Skeletal muscle satellite cell (primary cell): ENCODE results near the gene SLC30A7.
A peak's percentile ranks its signal among the peaks of the same experiment; 100 is the strongest.
"Not testable (repeated sequence)": the region's sequence is repeated elsewhere in the genome, so short reads cannot be mapped to it uniquely, and the experiment has no call there.

Source experiments
- H3K27me3 ChIP-seq: 2 replicates; pipeline ENCODE4 v1.7.0; 2013; ENCODE audit warnings: low read length; ENCODE audit not compliant: control insufficient read depth, insufficient read depth
- H3K36me3 ChIP-seq: 2 replicates; pipeline ENCODE4 v1.7.0; 2013; ENCODE audit warnings: mild to moderate bottlenecking, control low read depth, low read length; ENCODE audit not compliant: insufficient read depth
- H3K4me1 ChIP-seq: 2 replicates; pipeline ENCODE4 v1.7.0; 2013; ENCODE audit warnings: low read length; ENCODE audit not compliant: control insufficient read depth, insufficient read depth
- H3K4me2 ChIP-seq: 2 replicates; pipeline ENCODE4 v1.7.0; 2013; ENCODE audit warnings: mild to moderate bottlenecking, low read length
- H3K4me3 ChIP-seq: 2 replicates; pipeline ENCODE4 v1.7.0; 2013; ENCODE audit warnings: low read length
- H3K9ac ChIP-seq: 2 replicates; pipeline ENCODE4 v1.7.0; 2013; ENCODE audit warnings: mild to moderate bottlenecking, low read depth, low read length, moderate library complexity
- H3K9me3 ChIP-seq: replicated peaks from 2 replicates; pipeline ENCODE4 v1.7.0; 2013; ENCODE audit warnings: mild to moderate bottlenecking, control low read depth, low read length

SLC30A7 gene

GRCh38 chr1:100868364-100868995 is 27.4 kb upstream of the SLC30A7 start:
- Histone ChIP-seq H3K4me2 (peak overlapping the region; percentile 68), H3K27me3 (no peaks in the 10 kb centered on the region), H3K4me1 (peaks cover 16% of the 10 kb centered on the region), H3K9me3 (no peaks in the 10 kb centered on the region), H3K4me3 (peak overlapping the region; percentile 21), H3K36me3 (no peaks in the 10 kb centered on the region), H3K9ac (peak overlapping the region; percentile 36)

GRCh38 chr1:100869996-100870395 is 25.9 kb upstream of the SLC30A7 start:
- H3K9me3 ChIP-seq, result no peaks in the 10 kb centered on the region
- no peak overlapping the region for H3K4me3 ChIP-seq
- no peak overlapping the region for H3K4me2 ChIP-seq
- H3K9ac ChIP-seq, result no peak overlapping the region
- H3K27me3 ChIP-seq, result no peaks in the 10 kb centered on the region
- H3K4me1 ChIP-seq, result peaks cover 16% of the 10 kb centered on the region
- peaks cover 10% of the 10 kb centered on the region for H3K36me3 ChIP-seq

DNA sequence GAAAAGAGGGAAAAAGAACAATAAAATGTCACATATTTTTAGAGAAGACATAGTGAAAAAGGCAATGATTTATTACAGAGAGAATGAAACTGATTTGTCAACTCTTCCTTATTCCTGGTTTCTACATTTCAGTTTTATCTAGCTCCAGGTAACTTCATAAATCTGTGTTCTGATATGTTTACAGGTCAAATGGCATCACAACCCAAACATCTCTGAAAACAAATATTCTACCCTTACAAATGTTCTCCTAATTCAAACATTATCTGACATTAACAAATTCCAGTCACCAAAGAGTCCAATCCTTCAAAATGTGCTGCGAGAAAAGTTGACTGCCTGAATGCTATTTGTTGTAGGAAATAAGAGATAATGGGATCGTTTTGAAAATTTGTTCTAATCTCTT is 21.5 kb upstream of the SLC30A7 start:
- Histone ChIP-seq H3K4me3 (no peak overlapping the region), H3K9ac (no peak overlapping the region), H3K9me3 (no peaks in the 10 kb centered on the region), H3K36me3 (peaks cover 28% of the 10 kb centered on the region), H3K27me3 (no peaks in the 10 kb centered on the region), H3K4me2 (no peak overlapping the region), H3K4me1 (no peaks in the 10 kb centered on the region)

DNA sequence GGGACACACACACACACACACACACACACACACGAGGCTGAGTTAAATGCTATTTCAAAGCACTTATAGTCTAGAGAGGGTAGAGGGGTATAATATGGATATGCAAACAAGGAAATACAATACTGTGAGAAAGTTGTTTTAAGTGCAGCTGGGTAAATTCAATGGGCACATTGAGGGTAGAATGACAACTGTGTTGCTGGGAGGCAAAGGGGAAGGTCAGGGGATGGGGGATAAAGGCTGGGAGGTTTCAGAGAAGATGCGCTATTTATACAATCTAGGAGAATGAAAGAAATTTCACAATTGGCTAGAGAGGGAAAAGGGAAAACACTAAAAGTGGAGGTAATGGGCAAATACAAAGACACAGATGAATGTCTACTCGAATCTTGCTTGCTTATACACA is 20.7 kb upstream of the SLC30A7 start:
- no peaks in the 10 kb centered on the region for H3K27me3 ChIP-seq
- H3K4me1 ChIP-seq, result no peaks in the 10 kb centered on the region
- no peak overlapping the region for H3K4me2 ChIP-seq
- H3K9ac ChIP-seq, result no peak overlapping the region
- H3K9me3 ChIP-seq, result no peaks in the 10 kb centered on the region
- no peak overlapping the region for H3K4me3 ChIP-seq
- peaks cover 28% of the 10 kb centered on the region for H3K36me3 ChIP-seq

DNA sequence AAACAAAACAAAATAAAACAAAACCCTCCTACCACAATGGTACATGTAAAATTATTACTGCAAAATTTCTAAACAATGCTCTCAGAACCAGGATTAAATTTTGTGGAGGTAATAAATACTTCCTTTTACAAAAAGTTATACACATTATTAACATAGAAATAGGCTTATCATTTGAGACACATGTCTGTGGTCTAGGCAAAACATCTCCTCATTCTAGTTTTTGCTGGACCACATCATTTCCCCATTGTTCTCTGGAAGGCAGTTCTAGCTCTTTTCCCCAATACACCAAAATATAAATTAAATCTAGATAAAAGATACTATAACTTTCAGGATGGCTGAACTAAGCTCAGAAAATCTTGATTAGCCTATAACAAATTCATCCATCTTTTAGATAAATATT is 19.6 kb upstream of the SLC30A7 start:
- no peak overlapping the region for H3K4me3 ChIP-seq
- no peaks in the 10 kb centered on the region for H3K9me3 ChIP-seq
- no peaks in the 10 kb centered on the region for H3K4me1 ChIP-seq
- H3K36me3 ChIP-seq, result peaks cover 28% of the 10 kb centered on the region
- H3K27me3 ChIP-seq, result no peaks in the 10 kb centered on the region
- no peak overlapping the region for H3K4me2 ChIP-seq
- no peak overlapping the region for H3K9ac ChIP-seq

GRCh38 chr1:100879422-100879821 is 16.5 kb upstream of the SLC30A7 start:
- Histone ChIP-seq H3K4me1 (peaks cover 11% of the 10 kb centered on the region), H3K4me3 (no peak overlapping the region), H3K4me2 (no peak overlapping the region), H3K36me3 (peaks cover 20% of the 10 kb centered on the region), H3K9ac (no peak overlapping the region), H3K27me3 (no peaks in the 10 kb centered on the region), H3K9me3 (no peaks in the 10 kb centered on the region)

DNA sequence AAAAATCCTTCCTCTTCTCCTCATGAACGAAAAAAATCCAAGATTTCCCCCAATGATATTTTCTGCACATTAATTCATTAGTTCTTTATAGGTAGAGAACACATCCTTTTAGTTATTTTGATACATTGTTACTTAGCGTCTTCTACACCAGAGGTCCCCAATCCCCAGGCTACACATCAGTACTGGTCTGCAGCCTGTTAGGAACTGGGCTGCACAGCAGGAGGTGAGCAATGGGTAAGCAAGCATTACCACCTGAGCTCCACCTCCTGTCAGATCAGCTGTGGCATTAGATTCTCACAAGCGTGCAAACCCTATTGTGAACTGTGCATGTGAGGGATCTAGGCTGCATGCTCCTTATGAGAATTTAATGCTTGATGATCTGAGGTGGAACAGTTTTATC is 14.2 kb upstream of the SLC30A7 start:
- no peak overlapping the region for H3K4me2 ChIP-seq
- no peak overlapping the region for H3K9ac ChIP-seq
- H3K4me3 ChIP-seq, result no peak overlapping the region
- H3K4me1 ChIP-seq, result peaks cover 12% of the 10 kb centered on the region
- H3K36me3 ChIP-seq, result peaks cover 18% of the 10 kb centered on the region
- no peaks in the 10 kb centered on the region for H3K27me3 ChIP-seq
- no peaks in the 10 kb centered on the region for H3K9me3 ChIP-seq

DNA sequence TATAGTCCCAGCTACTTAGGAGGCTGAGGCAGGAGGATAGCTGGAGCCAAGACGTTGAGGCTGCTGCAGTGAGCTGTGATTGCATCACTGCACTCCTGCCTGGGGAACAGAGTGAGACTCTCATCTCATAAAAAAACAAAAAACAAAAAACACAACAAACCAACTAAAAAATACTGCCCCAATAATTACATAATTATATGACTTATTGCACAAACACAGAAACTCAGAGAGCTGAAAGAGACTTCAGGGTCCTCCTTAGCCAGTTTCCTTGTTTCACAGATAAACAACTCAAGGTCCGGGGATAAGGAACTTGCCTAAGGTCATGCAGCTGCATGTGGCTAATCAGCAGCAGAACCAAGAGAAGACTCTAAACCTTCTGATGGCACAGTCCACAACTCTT is 13.2 kb upstream of the SLC30A7 start:
- Histone ChIP-seq H3K9ac (no peak overlapping the region), H3K4me2 (no peak overlapping the region), H3K4me1 (peaks cover 12% of the 10 kb centered on the region), H3K27me3 (no peaks in the 10 kb centered on the region), H3K36me3 (peaks cover 8% of the 10 kb centered on the region), H3K4me3 (no peak overlapping the region), H3K9me3 (no peaks in the 10 kb centered on the region)

- H3K9me3 ChIP-seq, result no peaks in the 10 kb centered on the region
- peak overlapping the region; percentile 34 for H3K4me2 ChIP-seq
- H3K27me3 ChIP-seq, result no peaks in the 10 kb centered on the region
- H3K4me1 ChIP-seq, result peaks cover 12% of the 10 kb centered on the region
- peaks cover 4% of the 10 kb centered on the region for H3K36me3 ChIP-seq
- no peak overlapping the region for H3K4me3 ChIP-seq
- no peak overlapping the region for H3K9ac ChIP-seq
Observed at GRCh38 chr1:100883963-100884362, 11.9 kb upstream of the SLC30A7 start.

- not testable (repeated sequence) for H3K4me2 ChIP-seq, H3K9me3 ChIP-seq, H3K4me3 ChIP-seq, H3K9ac ChIP-seq, H3K27me3 ChIP-seq, H3K36me3 ChIP-seq
- H3K4me1 ChIP-seq, result peaks cover 17% of the 10 kb centered on the region
Observed at GRCh38 chr1:100889007-100889406, 6.9 kb upstream of the SLC30A7 start.

DNA sequence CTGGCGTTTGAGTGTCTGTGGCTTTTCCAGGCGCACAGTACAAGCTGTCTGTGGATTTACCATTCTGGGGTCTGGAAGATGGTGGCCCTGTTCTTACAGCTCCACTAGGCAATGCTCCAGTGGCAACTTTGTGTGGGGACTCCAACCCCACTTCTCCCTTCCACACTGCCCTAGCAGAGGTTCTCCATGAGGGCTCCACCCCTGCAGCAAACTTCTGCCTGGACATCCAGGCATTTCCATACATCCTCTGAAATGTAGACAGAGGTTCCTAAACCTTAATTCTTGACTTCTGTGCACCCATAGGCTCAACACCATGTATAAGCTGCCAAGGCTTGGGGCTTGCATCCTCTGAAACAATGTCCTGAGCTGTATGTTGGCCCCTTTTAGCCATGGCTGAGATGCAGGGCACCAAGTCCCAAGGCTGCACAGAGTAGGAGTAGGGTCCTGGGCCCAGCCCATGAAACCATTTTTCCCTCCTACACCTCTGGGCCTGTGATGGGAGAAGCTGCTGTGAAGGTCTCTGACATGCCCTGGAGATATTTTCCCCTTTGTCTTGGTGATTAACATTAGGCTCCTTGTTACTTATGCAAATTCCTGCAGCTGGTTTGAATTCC is 5.9 kb upstream of the SLC30A7 start:
- H3K4me1 ChIP-seq, result peaks cover 12% of the 10 kb centered on the region
- H3K36me3 ChIP-seq, H3K9ac ChIP-seq, H3K4me3 ChIP-seq, H3K9me3 ChIP-seq, H3K4me2 ChIP-seq, H3K27me3 ChIP-seq: not testable (repeated sequence)

GRCh38 chr1:100891380-100891779 is 4.5 kb upstream of the SLC30A7 start:
- Histone ChIP-seq H3K4me3 (no peak overlapping the region), H3K4me1 (peaks cover 12% of the 10 kb centered on the region)

More at GRCh38 chr1:100891380-100891779, 4.5 kb upstream of the SLC30A7 start:
- peaks cover 3% of the 10 kb centered on the region for H3K36me3 ChIP-seq
- H3K9ac ChIP-seq, result no peak overlapping the region
- H3K27me3 ChIP-seq, result no peaks in the 10 kb centered on the region
- H3K9me3 ChIP-seq, result no peaks in the 10 kb centered on the region
- no peak overlapping the region for H3K4me2 ChIP-seq
